ENCODE results near the gene GTPBP6. TPM values are rescaled to one million over a fixed set of nuclear protein-coding genes. Genes with fewer than 3 reads are reported as not detected.
A peak's percentile ranks its signal among the peaks of the same experiment; 100 is the strongest.
"Not testable (repeated sequence)": the region's sequence is repeated elsewhere in the genome, so short reads cannot be mapped to it uniquely, and the experiment has no call there.

Gene GTPBP6
- total RNA-seq, 2 donors from 2014 or later = 67.7 to 69.0 TPM

- ATAC-seq = peak; percentile 56
- peaks cover 5% of the 10 kb centered on the region for H3K36me3 Mint-ChIP-seq (ENCODE audit: low read depth)
These were observed 38.6 kb upstream of the GTPBP6 start for GRCh38 chrX:357035-357692.

GRCh38 chrX:356385-357034 lies 37.9 kb upstream of the GTPBP6 start:
- Mint-ChIP-seq H3K27me3 (no peaks in the 10 kb centered on the region), H3K4me3 (peak overlapping the region; percentile 58), H3K27ac (peak overlapping the region; percentile 85), H3K4me1 (peaks cover 14% of the 10 kb centered on the region), H3K36me3 (ENCODE audit: low read depth) (peaks cover 5% of the 10 kb centered on the region)
- H3K9me3 ChIP-seq (ENCODE audit: control insufficient read depth, low read length, poor library complexity, severe bottlenecking) = peaks cover 5% of the 10 kb centered on the region
- DNase-seq = no peak
- no peak for ATAC-seq

More at GRCh38 chrX:357035-357692, 38.6 kb upstream of the GTPBP6 start:
- Mint-ChIP-seq H3K27me3 (no peaks in the 10 kb centered on the region), H3K27ac (peak overlapping the region; percentile 85), H3K4me3 (peak overlapping the region; percentile 58), H3K4me1 (peaks cover 14% of the 10 kb centered on the region)
- DNase-seq = no peak
- H3K9me3 ChIP-seq (ENCODE audit: control insufficient read depth, low read length, poor library complexity, severe bottlenecking) = peaks cover 5% of the 10 kb centered on the region

- peak overlapping the region; percentile 56 for H3K27ac Mint-ChIP-seq
- ATAC-seq = no peak
These were observed 36.9 kb upstream of the GTPBP6 start for GRCh38 chrX:355329-356050.

GRCh38 chrX:353566-354535 lies 35.3 kb upstream of the GTPBP6 start:
- no peaks in the 10 kb centered on the region for H3K9me3 ChIP-seq (ENCODE audit: control insufficient read depth, low read length, poor library complexity, severe bottlenecking)
- no peak overlapping the region for H3K4me3 Mint-ChIP-seq
- ATAC-seq (no peak), DNase-seq (no peak)
- H3K4me1 Mint-ChIP-seq = peaks cover 17% of the 10 kb centered on the region
- H3K27ac Mint-ChIP-seq = no peak overlapping the region
- peaks cover 3% of the 10 kb centered on the region for H3K36me3 Mint-ChIP-seq (ENCODE audit: low read depth)
- H3K27me3 Mint-ChIP-seq = no peaks in the 10 kb centered on the region

More at GRCh38 chrX:355329-356050, 36.9 kb upstream of the GTPBP6 start:
- peaks cover 5% of the 10 kb centered on the region for H3K9me3 ChIP-seq (ENCODE audit: control insufficient read depth, low read length, poor library complexity, severe bottlenecking)
- DNase-seq = no peak
- peaks cover 2% of the 10 kb centered on the region for H3K36me3 Mint-ChIP-seq (ENCODE audit: low read depth)
- no peak overlapping the region for H3K4me3 Mint-ChIP-seq
- peaks cover 14% of the 10 kb centered on the region for H3K4me1 Mint-ChIP-seq
- H3K27me3 Mint-ChIP-seq = no peaks in the 10 kb centered on the region

GRCh38 chrX:352582-353314 lies 34.2 kb upstream of the GTPBP6 start:
- Mint-ChIP-seq H3K4me1 (peaks cover 17% of the 10 kb centered on the region), H3K4me3 (no peak overlapping the region), H3K36me3 (ENCODE audit: low read depth) (peaks cover 3% of the 10 kb centered on the region), H3K27ac (peak overlapping the region; percentile 34), H3K27me3 (no peaks in the 10 kb centered on the region)
- no peaks in the 10 kb centered on the region for H3K9me3 ChIP-seq (ENCODE audit: control insufficient read depth, low read length, poor library complexity, severe bottlenecking)
- ATAC-seq = no peak
- DNase-seq = no peak

- Mint-ChIP-seq H3K4me3 (no peak overlapping the region), H3K36me3 (ENCODE audit: low read depth) (peaks cover 3% of the 10 kb centered on the region), H3K27me3 (no peaks in the 10 kb centered on the region), H3K27ac (no peak overlapping the region), H3K4me1 (peaks cover 12% of the 10 kb centered on the region)
- DNase-seq = no peak
- ATAC-seq = no peak
- H3K9me3 ChIP-seq (ENCODE audit: control insufficient read depth, low read length, poor library complexity, severe bottlenecking) = no peaks in the 10 kb centered on the region
These were observed 33.6 kb upstream of the GTPBP6 start for GRCh38 chrX:352181-352580.

GRCh38 chrX:351736-352135 lies 33.1 kb upstream of the GTPBP6 start:
- H3K9me3 ChIP-seq (ENCODE audit: control insufficient read depth, low read length, poor library complexity, severe bottlenecking) = no peaks in the 10 kb centered on the region
- H3K4me3 Mint-ChIP-seq = no peak overlapping the region
- H3K27ac Mint-ChIP-seq = no peak overlapping the region
- H3K27me3 Mint-ChIP-seq = no peaks in the 10 kb centered on the region
- ATAC-seq = no peak
- peaks cover 3% of the 10 kb centered on the region for H3K36me3 Mint-ChIP-seq (ENCODE audit: low read depth)
- H3K4me1 Mint-ChIP-seq = peaks cover 8% of the 10 kb centered on the region
- no peak for DNase-seq

- not testable (repeated sequence) for DNase-seq; H3K4me1 Mint-ChIP-seq; H3K4me3 Mint-ChIP-seq; H3K9me3 ChIP-seq (ENCODE audit: control insufficient read depth, low read length, poor library complexity, severe bottlenecking); H3K36me3 Mint-ChIP-seq (ENCODE audit: low read depth); ATAC-seq; H3K27ac Mint-ChIP-seq; H3K27me3 Mint-ChIP-seq
These were observed 32.7 kb upstream of the GTPBP6 start for GRCh38 chrX:351324-351641.

GRCh38 chrX:350534-351323 lies 32.1 kb upstream of the GTPBP6 start:
- H3K27ac Mint-ChIP-seq = peak overlapping the region; percentile 16
- ATAC-seq (no peak), DNase-seq (no peak)
- H3K4me3 Mint-ChIP-seq = no peak overlapping the region
- H3K4me1 Mint-ChIP-seq = peaks cover 3% of the 10 kb centered on the region
- no peaks in the 10 kb centered on the region for H3K27me3 Mint-ChIP-seq
- H3K36me3 Mint-ChIP-seq (ENCODE audit: low read depth) = peaks cover 3% of the 10 kb centered on the region
- no peaks in the 10 kb centered on the region for H3K9me3 ChIP-seq (ENCODE audit: control insufficient read depth, low read length, poor library complexity, severe bottlenecking)

GRCh38 chrX:350148-350533 lies 31.5 kb upstream of the GTPBP6 start:
- Mint-ChIP-seq H3K36me3 (ENCODE audit: low read depth) (peaks cover 3% of the 10 kb centered on the region), H3K27ac (peak overlapping the region; percentile 16), H3K27me3 (no peaks in the 10 kb centered on the region), H3K4me1 (peaks cover 3% of the 10 kb centered on the region), H3K4me3 (no peak overlapping the region)
- ATAC-seq (no peak), DNase-seq (no peak)
- H3K9me3 ChIP-seq (ENCODE audit: control insufficient read depth, low read length, poor library complexity, severe bottlenecking) = no peaks in the 10 kb centered on the region

- Mint-ChIP-seq H3K36me3 (ENCODE audit: low read depth) (peaks cover 3% of the 10 kb centered on the region), H3K4me3 (no peak overlapping the region), H3K27me3 (no peaks in the 10 kb centered on the region), H3K27ac (peak overlapping the region; percentile 16), H3K4me1 (peaks cover 3% of the 10 kb centered on the region)
- no peaks in the 10 kb centered on the region for H3K9me3 ChIP-seq (ENCODE audit: control insufficient read depth, low read length, poor library complexity, severe bottlenecking)
- ATAC-seq (no peak), DNase-seq (no peak)
These were observed 31.1 kb upstream of the GTPBP6 start for GRCh38 chrX:349702-350101.

- Mint-ChIP-seq H3K4me3 (no peak overlapping the region), H3K27me3 (no peaks in the 10 kb centered on the region), H3K4me1 (peaks cover 3% of the 10 kb centered on the region), H3K27ac (peak overlapping the region; percentile 57), H3K36me3 (ENCODE audit: low read depth) (peaks cover 3% of the 10 kb centered on the region)
- no peak for ATAC-seq
- H3K9me3 ChIP-seq (ENCODE audit: control insufficient read depth, low read length, poor library complexity, severe bottlenecking) = no peaks in the 10 kb centered on the region
- DNase-seq = no peak
These were observed 30.6 kb upstream of the GTPBP6 start for GRCh38 chrX:349196-349595.

Data from T-helper 17 cell (primary cell).